Stimulated activated CD4-positive, alpha-beta T cell treated with anti-CD3 and anti-CD28 coated beads, Interleukin-2, amount 100 ng/mL, for 4 hours (primary cell): ENCODE measurements around the gene ABI3BP.
A peak's percentile ranks its signal among the peaks of the same experiment; 100 is the strongest.

ENCODE experiments used
- DNase-seq: peaks from one replicate; pipeline ENCODE4 v3.0.0-alpha.2; 2020; ENCODE audit warnings: low read depth

ABI3BP gene

DNA sequence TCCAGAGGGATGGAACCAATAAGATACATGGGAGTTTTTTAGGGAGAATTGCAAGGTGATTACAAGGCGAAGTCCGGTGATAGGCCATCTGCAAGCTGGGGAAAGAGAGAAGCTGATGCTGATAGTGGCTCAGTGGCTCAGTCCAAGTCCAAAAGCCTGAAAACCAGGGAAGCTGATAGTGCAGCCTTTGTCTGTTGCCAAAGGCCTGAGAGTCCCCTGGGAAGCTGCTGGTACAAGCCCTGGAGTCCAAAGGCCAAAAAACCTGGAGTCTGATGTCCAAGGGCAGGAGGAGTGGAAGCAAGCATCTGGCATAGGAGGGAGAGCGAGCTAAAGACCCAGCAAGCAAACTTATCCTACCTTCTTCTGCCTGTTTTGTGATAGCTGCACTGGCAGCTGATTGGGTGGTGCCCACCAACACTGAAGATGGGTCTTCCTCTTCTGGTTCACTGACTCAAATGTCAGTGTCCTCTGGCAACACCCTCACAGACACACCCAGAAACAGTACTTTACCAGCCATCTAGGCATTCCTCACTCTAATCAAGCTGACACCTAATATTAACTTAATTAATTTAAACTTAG, 267.2 kb downstream of the ABI3BP start:
- no peak for DNase-seq

DNA sequence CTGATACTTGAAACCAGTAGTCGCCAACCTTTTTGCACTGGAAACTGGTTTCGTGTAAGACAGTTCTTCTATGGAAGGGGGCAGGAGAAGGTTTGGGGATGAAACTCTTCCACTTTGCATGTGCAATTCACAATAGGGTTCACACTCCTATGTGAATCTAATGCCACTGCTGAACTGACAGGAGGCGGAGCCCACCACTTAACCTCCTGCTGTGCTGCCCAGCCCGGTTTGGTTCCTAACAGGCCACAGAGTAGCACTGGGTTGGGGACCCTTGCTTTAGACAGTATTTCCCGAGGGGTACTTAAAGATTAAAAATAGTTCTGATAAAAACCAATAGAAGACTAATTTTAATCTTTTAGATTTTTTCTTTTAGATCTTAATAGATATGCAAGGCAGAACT, 272.8 kb downstream of the ABI3BP start:
- DNase-seq, result no peak

GRCh38 chr3:100719136-100719535, 274.1 kb downstream of the ABI3BP start:
- no peak for DNase-seq

DNA sequence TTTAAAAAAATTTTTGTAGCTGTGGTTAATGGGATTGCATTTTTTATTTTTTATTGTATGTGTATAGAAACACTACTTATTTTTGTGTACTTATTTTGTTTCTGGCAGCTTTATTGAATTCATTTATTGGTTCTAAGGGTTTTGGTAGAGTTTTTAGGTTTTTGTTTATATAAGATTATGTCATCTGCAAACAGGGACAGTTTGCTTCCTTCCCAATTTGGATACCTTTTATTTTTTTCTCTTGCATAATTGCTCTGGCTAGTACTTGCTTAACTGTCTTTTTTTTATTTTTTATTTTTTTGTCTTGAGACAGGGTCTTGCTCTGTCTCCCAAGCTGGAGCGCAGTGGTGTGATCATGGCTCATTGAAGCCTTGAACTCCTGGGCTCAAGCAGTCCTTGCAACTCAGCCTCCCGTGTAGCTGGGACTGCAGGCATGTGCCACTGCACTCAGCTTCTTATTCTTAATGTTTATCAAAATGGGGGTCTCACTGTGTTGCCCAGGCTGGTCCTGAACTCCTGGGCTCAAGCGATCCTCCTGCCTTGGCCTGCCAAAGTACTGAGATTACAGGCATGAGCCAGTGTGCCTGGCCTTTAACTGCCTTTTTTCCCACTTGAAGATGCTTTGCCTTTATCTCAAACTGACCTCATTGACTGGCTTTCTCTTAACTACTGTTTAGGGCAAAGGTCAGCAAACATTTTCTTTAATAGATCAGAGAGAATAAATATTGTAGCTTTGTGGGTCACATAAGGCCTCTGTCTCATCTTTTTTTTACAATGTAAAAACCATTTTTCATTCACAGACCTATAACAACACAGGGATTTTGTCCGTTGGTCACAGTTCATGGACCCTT, 275.4 kb downstream of the ABI3BP start:
- DNase-seq, result no peak

DNA sequence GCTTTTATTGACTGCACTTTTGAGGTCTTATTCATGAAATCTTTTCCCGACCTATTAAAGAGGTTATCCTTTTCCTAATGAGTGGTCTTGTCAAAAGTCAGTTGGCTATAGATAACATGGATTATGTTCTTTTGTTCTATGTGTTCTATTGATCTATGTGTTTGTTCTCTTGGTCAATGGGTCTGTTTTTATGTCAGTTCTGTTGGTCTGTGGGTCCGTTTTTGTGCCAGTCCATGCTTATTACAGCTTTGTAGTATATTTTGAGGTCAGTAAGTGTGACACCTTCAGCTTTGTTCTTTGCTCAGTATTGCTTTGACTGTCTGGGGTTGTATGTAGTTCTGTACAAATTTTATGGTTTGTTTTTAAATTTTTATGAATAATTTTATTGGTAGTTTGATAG, 276.2 kb downstream of the ABI3BP start:
- DNase-seq, result no peak

GRCh38 chr3:100715176-100715575, 278.0 kb downstream of the ABI3BP start:
- DNase-seq, result no peak

GRCh38 chr3:100710261-100710968, 282.8 kb downstream of the ABI3BP start:
- DNase-seq, result peak; percentile 25

- DNase-seq, result peak; percentile 19
Measured at GRCh38 chr3:100709842-100710260, 283.4 kb downstream of the ABI3BP start.

DNA sequence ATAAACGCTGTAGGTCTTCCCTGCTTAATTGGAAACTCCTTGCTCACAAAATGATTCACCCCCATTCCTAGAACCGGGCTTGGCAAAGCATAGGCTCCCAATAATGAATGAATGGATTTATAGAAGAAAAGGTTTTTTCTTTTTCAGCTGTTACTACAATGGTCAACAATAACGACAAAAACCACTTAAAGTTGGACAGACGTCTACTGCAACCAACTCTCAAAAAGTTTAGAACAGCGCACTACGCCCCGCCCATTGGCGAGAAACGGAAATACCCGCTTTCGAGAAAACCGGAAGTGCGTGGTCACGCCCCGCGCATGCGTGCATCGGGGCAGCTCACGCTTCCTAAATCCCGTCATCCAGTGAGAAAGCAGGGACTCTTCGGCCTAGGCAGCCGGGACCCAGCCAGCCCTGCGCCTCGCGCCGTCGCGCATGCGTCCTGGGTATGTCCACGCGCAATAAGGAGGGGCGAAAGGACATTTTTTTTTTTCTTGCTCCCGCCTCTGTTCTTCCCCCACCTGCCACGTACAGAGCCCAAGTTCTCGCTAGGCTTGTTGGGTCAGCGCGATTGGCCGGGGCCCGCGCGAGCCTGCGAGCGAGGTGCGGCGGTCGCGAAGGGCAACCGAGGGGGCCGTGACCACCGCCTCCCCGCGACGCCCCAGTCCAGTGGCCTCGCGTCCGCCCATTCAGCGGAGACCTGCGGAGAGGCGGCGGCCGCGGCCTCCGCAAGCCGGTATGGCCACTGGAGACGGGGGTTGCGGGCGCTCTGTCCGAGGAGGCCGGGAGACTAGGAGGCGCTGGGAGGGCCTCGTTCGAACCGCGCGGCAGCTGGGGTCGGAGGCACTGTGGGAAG, 284.0 kb downstream of the ABI3BP start, which contains the start of gene TFG:
Gene TFG (plus strand): TSS at position 506 of the 853 bp plus-strand sequence. CDS start 4,192 bp downstream, outside the sequence.
- peak; percentile 95 for DNase-seq

DNA sequence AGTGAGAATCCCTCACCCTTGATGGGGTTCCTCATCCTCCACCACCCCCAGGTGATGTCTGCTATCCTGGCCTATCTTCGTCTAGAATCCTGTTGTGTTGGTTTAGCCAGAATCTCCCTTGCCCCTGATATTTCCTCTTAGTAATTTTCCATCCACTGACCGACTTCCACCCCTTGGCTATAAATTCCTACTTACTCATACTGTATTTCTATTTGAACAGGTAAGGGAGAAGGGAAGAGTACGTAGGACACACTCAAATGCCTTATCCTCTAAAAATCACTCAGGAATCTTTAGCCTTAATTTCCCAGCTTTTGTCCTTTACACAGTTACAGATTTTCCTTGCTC, 284.6 kb downstream of the ABI3BP start:
- no peak for DNase-seq

GRCh38 chr3:100706365-100706764, 286.9 kb downstream of the ABI3BP start:
- no peak for DNase-seq

- no peak for DNase-seq
Measured at GRCh38 chr3:100703865-100704264, 289.4 kb downstream of the ABI3BP start.

DNA sequence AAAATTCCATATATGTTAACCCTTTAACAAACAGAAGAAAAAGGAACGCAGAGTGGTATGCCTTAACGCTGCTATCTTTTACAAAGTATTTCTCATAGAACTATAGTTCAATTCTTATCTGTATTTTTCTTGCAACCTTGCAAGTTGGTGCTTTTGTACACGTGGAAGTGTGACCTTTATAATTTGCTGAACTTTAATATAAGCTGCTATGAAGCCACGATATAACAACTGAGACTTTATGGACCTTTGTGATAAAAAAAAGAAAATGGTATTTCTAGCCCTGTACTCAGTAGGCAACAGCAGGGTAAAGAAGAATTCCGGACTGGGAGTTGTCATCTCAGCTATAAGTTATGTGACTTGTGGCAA, 290.3 kb downstream of the ABI3BP start:
- no peak for DNase-seq

- no peak for DNase-seq
Measured at GRCh38 chr3:100702082-100702979, 290.9 kb downstream of the ABI3BP start.

DNA sequence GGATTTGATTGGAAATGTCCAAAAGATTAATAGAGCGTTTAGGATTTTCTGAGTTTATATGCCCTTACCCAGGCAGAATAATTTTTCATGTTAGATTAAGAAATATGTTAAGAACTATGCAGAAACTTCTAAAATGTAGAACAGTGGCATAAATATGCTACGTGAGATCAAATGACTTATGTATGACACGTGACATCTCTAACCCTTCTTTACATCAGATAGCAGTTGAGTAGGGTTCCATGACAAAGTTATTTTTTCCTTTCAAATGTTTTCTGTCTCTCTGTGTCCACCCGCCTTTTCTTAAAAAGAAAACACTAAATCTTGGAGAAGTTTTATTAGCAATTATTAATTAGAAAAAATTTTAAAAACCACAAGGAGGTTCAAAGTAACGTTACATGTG, 292.5 kb downstream of the ABI3BP start:
- DNase-seq, result no peak
